Measurements from ENCODE around the gene BRF1. TPM values are rescaled to one million over a fixed set of nuclear protein-coding genes. Genes with fewer than 3 reads are reported as not detected.

Gene BRF1
- total and polyA plus RNA-seq, 2 donors (not counting 1 experiment from before 2014, with no cell fraction given) = 7.4 to 33.4 TPM

DNA sequence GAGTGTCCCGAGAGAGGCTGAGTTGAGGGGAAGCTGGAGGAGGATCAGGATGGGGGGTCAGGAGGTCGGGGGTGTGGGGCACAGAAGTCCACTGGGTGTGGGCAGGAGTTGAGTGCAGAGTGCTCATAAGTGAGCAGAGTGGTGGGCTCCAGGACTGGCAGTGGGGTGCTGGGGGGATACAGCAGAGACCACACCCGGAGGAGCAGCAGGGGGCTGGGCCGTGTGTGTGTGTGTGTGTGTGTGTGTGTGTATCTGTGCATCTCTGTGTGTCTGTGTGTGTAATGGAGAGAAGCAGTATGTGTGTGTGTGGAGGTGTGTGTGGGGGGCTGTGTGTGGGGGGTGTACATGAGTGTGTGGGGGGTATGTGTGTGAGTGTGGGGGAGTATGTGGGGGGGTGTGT lies 114.8 kb downstream of the BRF1 start:
- Histone ChIP-seq H3K4me1 (ENCODE audit: control insufficient read depth, extremely low read depth, insufficient read depth, low read length) (no peaks in the 10 kb centered on the region), H3K4me3 (replicated peaks in 1 of 4; ENCODE audit: control extremely low read depth in 1 of 4, insufficient read depth in 1 of 4, low read depth in 3 of 4, low read length in 4 of 4) (no peak overlapping the region), H4K20me1 (ENCODE audit: control insufficient read depth, extremely low read depth, insufficient read depth, low read length) (no peaks in the 10 kb centered on the region), H3K9ac (ENCODE audit: insufficient read depth, low read length) (no peak overlapping the region), H3K4me2 (ENCODE audit: extremely low read depth, insufficient read depth, low read length) (no peak overlapping the region), H3K36me3 (ENCODE audit: control insufficient read depth, insufficient read depth, low read length) (no peaks in the 10 kb centered on the region), H3K79me2 (ENCODE audit: control insufficient read depth, insufficient read depth, low read length) (no peaks in the 10 kb centered on the region), H3K27me3 (ENCODE audit: control insufficient read depth, insufficient read depth, low read length) (no peaks in the 10 kb centered on the region), H2AFZ (ENCODE audit: low read length) (no peak overlapping the region), H3K27ac (ENCODE audit: insufficient read depth, low read length) (no peak overlapping the region), H3K9me3 (ENCODE audit: control insufficient read depth, insufficient read depth, low read depth, low read length) (no peaks in the 10 kb centered on the region)
- no peak for DNase-seq (ENCODE audit: low read depth in 2 of 2)
- no peak for TF ChIP-seq EZH2 (IDR thresholded peaks at IDR 0.05; ENCODE audit: low read length, missing control alignments)
- TF ChIP-seq, protein P1, sequence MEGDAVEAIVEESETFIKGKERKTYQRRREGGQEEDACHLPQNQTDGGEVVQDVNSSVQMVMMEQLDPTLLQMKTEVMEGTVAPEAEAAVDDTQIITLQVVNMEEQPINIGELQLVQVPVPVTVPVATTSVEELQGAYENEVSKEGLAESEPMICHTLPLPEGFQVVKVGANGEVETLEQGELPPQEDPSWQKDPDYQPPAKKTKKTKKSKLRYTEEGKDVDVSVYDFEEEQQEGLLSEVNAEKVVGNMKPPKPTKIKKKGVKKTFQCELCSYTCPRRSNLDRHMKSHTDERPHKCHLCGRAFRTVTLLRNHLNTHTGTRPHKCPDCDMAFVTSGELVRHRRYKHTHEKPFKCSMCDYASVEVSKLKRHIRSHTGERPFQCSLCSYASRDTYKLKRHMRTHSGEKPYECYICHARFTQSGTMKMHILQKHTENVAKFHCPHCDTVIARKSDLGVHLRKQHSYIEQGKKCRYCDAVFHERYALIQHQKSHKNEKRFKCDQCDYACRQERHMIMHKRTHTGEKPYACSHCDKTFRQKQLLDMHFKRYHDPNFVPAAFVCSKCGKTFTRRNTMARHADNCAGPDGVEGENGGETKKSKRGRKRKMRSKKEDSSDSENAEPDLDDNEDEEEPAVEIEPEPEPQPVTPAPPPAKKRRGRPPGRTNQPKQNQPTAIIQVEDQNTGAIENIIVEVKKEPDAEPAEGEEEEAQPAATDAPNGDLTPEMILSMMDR (conservative IDR thresholded peaks at IDR 0.05 in 1 of 2, IDR thresholded peaks at IDR 0.05 in 1 of 2; ENCODE audit: low read depth in 1 of 2, low read length in 2 of 2) = no peak

DNA sequence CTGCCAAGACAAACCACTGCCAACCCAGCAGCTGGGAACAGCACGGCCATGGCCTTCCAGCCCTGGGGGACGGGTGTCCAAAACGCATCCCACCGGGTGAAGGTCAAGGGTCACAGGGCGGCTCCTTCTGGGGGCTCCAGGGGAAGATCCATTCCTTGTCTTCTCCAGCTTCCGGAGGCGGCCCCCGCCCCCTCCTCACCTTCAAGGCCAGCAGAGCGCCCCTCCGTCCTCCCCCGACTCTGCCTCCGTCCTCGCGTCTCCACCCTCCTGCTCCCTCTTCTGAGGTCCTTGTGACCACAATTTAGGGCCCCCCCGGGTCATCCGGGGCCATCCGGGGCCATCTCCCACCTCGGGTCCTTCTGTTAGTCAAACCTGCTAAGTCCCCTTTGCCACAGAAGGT lies 115.8 kb downstream of the BRF1 start:
- no peaks in the 10 kb centered on the region for H4K20me1 ChIP-seq (ENCODE audit: control insufficient read depth, extremely low read depth, insufficient read depth, low read length)
- H2AFZ ChIP-seq (ENCODE audit: low read length) = no peak overlapping the region
- H3K4me2 ChIP-seq (ENCODE audit: extremely low read depth, insufficient read depth, low read length) = no peak overlapping the region
- H3K79me2 ChIP-seq (ENCODE audit: control insufficient read depth, insufficient read depth, low read length) = no peaks in the 10 kb centered on the region
- H3K36me3 ChIP-seq (ENCODE audit: control insufficient read depth, insufficient read depth, low read length) = no peaks in the 10 kb centered on the region
- H3K27ac ChIP-seq (ENCODE audit: insufficient read depth, low read length) = no peak overlapping the region
- DNase-seq (ENCODE audit: low read depth in 2 of 2) = no peak
- H3K4me3 ChIP-seq (replicated peaks in 1 of 4; ENCODE audit: control extremely low read depth in 1 of 4, insufficient read depth in 1 of 4, low read depth in 3 of 4, low read length in 4 of 4) = no peak overlapping the region
- H3K27me3 ChIP-seq (ENCODE audit: control insufficient read depth, insufficient read depth, low read length) = no peaks in the 10 kb centered on the region
- no peaks in the 10 kb centered on the region for H3K9me3 ChIP-seq (ENCODE audit: control insufficient read depth, insufficient read depth, low read depth, low read length)
- H3K9ac ChIP-seq (ENCODE audit: insufficient read depth, low read length) = no peak overlapping the region
- no peak for TF ChIP-seq EZH2 (IDR thresholded peaks at IDR 0.05; ENCODE audit: low read length, missing control alignments)
- TF ChIP-seq, protein P1 (conservative IDR thresholded peaks at IDR 0.05 in 1 of 2, IDR thresholded peaks at IDR 0.05 in 1 of 2; ENCODE audit: low read depth in 1 of 2, low read length in 2 of 2) = no peak
- no peaks in the 10 kb centered on the region for H3K4me1 ChIP-seq (ENCODE audit: control insufficient read depth, extremely low read depth, insufficient read depth, low read length)

DNA sequence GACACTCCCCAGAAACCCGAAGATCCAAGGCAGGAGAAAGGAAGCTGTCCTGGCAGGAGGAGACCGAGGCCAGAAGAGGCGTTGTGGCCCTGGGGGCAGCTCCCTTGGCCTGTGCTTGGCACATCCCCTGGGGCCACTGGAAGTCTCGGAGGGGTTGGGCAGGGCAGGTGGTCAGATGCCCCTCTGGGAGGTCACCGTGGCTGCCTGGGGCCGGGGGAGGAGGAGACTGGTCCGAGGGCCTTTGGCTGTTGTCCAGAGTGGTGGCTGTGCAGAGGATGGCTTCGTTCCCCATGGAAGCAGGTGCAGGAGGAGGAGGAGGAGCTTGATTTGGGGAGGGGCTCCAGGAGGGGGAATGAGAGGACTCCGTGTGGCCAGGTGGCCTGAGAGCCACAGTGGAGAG lies 116.3 kb downstream of the BRF1 start:
- Histone ChIP-seq H3K9ac (ENCODE audit: insufficient read depth, low read length) (no peak overlapping the region), H3K9me3 (ENCODE audit: control insufficient read depth, insufficient read depth, low read depth, low read length) (no peaks in the 10 kb centered on the region), H3K4me2 (ENCODE audit: extremely low read depth, insufficient read depth, low read length) (no peak overlapping the region), H3K27ac (ENCODE audit: insufficient read depth, low read length) (no peak overlapping the region), H4K20me1 (ENCODE audit: control insufficient read depth, extremely low read depth, insufficient read depth, low read length) (no peaks in the 10 kb centered on the region), H3K4me3 (replicated peaks in 1 of 4; ENCODE audit: control extremely low read depth in 1 of 4, insufficient read depth in 1 of 4, low read depth in 3 of 4, low read length in 4 of 4) (no peak overlapping the region), H2AFZ (ENCODE audit: low read length) (no peak overlapping the region), H3K79me2 (ENCODE audit: control insufficient read depth, insufficient read depth, low read length) (no peaks in the 10 kb centered on the region), H3K27me3 (ENCODE audit: control insufficient read depth, insufficient read depth, low read length) (no peaks in the 10 kb centered on the region), H3K36me3 (ENCODE audit: control insufficient read depth, insufficient read depth, low read length) (no peaks in the 10 kb centered on the region), H3K4me1 (ENCODE audit: control insufficient read depth, extremely low read depth, insufficient read depth, low read length) (no peaks in the 10 kb centered on the region)
- TF ChIP-seq EZH2 (IDR thresholded peaks at IDR 0.05; ENCODE audit: low read length, missing control alignments) = no peak
- TF ChIP-seq, protein P1 (conservative IDR thresholded peaks at IDR 0.05 in 1 of 2, IDR thresholded peaks at IDR 0.05 in 1 of 2; ENCODE audit: low read depth in 1 of 2, low read length in 2 of 2) = no peak
- DNase-seq (ENCODE audit: low read depth in 2 of 2) = no peak

Measured in fibroblast of lung (primary cell).